ENCODE results near the gene TM9SF4.
"Not testable (repeated sequence)": the region's sequence is repeated elsewhere in the genome, so short reads cannot be mapped to it uniquely, and the experiment has no call there.

Gene TM9SF4

DNA sequence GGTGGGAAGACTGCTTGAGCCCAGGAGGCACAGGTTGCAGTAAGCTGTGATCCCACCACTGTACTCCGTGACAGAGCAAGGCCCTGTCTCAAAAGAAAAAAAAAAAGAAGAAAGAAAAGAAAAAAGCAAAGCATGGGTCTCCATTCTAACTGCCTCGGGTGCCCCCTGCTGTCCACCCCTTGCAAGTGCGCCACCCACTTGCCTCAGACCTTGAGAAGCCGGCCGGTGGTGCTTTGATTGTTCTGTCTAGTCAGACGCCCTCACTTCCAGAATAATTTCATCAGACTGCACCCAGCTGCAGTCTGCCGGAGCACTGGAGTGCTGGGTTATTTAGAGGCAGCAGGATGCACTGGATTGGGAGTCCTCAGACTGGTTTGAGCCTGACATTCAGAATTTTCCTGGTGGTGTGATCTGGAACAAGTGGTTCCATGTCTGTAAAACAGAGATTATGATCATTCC lies 17.6 kb upstream of the TM9SF4 start:
- DNase-seq: peak; percentile 56 to 68

DNA sequence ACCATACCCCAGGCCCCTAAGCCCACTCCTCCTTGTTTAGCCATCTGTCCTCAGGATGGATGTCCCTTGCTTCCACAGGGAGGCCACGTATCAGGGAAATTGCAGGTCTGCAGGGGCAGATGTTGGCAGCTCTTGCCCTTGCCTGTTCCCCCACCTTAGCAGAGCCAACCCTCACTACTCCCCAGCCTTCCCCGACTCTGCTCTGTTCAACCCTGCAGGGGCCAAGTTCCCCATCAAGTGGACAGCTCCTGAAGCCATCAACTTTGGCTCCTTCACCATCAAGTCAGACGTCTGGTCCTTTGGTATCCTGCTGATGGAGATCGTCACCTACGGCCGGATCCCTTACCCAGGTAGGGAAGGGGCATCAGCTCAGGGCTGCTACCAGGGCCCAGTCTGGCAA lies 10.7 kb upstream of the TM9SF4 start:
- DNase-seq: no peak

DNA sequence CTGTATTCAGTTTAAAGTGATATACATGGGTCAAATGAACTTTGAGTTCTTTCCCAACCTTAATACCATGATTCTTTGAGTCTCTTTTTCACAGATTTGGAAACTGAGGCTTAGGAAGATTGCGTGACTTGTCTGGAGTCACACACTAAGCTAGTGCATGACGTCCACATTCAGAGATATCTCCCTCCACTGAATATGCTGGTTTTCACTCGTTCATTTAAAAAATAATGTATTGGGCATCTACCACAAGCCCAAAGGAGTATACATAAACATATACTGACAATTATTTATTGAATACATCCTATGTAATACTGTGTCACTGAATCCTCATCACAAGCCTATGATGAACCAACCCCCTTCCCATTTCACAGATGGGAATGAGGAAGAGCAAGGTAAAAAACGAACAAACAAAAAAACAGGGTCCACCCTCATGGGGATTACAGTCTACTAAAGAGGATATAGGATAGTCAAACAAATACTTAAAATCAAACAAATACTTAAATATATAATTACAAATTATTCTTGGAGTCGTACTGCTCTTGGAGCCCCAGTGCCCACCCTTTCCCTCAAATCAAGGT lies 611 bp upstream of the TM9SF4 start:
- no peak for DNase-seq

DNA sequence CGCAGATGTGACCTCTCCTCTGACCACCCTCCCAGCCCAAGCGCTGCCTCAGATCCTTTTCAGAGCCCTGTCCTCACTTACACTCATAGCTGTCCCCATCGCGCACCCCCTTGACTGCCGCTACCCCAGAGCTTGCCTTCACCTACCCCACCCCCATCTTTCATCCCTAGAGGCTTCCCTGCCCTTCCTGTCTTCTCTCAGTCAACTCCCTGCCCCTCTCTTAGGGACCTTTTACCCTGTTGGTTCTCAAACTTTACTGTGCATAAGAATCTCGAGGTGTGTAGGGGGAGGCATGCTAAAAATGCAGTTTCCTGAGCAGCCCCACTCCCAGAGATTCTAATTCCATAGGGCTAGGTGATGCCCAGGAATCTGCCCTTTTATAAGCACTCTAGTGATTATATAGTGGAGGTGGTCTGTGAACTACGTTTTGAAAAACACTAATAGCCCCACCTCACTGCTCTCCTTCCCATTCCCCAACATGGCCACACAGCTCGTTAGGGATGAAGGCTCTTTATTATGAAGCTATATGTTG lies 725 bp downstream of the TM9SF4 start:
- no peak for DNase-seq

DNA sequence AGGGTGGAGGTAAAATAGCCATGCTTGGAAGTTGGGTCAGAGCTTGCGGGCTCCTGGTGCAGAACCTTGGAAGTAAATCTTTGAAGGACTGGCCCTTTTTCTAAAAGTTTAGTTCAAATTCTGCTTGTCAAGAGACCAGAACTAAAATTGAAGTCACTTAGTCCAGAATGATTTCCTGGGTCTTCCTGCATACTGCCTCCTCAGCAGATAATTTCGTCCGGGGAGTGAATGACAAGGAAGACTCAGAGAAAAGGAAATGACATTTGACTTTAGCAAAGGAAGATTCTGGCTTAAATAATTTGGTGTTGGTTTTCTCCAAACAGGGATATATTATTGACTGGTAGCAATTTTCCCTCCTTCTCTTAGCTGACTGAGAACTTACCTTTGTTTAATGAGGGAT lies 1.2 kb downstream of the TM9SF4 start:
- no peak for DNase-seq

DNA sequence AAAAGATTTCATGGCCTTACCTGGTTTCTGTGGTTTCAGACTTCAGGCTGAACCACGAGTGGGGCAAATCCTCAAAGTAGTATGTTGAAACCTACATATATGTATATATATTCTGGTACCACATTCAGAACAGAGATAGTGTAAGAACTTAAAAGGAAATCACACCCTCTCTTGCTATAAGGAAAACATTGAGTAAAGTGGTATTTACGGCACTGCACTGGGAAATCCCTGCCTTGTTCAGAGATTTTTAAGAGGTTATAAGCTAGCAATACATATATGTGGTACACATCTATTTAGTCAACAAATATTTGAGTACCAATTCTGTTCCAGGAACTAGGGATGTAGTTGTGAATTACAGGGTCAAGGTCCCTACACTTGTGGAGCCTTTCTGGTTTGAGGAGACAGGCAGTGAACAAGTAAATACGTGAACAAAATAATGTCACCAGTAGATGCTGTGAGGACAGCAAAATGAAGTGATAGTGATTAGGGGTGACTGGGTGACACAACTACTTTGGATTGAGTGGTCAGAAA lies 1.7 kb downstream of the TM9SF4 start:
- DNase-seq: no peak

DNA sequence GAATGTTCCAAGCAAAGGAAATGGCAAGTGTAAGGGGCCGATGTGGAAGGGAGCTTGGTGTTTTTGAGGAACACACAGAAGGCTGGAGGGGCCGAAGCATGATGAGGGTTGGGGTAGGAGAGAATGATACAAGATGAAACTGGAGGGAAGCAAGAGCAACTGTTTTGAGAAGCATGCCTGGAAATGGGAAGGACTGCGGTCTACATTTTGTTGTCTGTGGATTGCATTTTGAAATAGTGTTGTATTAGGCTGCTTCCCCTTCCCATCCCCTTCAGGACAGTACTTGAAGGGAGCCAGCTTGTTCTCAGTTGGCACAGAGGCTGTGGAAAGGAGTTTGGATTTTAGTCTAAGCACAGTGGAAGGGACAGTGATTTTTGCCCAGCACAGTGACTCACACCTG lies 2.2 kb downstream of the TM9SF4 start:
- peak; percentile 27 to 31 for DNase-seq

DNA sequence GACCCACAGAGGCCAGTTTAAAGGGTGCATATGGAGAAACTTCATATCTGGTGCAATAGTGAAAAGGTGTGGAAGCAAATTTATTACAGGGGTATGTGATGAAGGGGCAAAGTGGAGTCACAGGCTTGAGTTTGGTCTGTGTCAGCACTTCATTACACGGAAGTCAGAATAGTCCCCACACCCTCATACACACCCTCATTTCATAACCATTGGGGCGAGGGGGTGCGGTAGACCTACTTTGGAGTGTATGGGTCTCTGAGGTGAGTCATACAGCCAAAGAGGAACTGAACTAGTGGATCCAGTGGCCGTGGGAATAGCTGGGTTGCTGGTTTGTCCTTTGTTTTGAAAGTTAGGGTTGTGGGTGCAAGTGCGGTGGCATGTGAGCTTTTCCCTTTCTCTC lies 3.3 kb downstream of the TM9SF4 start:
- peak; percentile 92 to 95 for DNase-seq

DNA sequence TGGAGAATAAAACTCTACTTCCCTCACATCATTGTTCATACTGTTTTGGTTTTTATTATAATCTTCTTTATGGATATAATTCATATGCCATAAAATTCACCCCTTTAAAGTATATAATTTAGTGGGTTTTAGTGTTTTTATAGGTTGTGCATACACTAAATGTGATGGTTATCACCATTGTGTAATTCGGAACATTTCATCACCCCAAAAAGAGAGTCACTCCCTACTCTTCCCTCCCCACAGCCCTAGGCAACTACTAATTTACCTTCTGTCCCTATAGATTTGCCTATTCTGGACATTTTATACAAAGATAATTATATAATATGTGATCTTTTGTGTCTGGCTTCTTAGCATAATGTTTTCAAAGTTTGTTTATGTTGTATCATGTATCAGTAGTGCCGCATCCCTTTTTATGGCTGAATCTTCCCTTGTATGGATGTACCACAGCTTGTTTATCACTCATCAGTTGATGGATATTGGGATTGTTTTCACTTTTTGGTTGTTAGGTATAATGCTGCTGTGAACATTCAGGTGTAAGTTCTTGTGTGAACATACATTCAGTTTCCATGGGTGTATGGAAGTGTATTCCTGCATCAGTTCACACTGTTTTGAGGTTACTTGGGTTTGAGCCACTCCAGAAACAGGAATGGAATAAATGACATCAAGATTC lies 4.2 kb downstream of the TM9SF4 start:
- DNase-seq: peak in 1 of 2 experiments; percentile 4

DNA sequence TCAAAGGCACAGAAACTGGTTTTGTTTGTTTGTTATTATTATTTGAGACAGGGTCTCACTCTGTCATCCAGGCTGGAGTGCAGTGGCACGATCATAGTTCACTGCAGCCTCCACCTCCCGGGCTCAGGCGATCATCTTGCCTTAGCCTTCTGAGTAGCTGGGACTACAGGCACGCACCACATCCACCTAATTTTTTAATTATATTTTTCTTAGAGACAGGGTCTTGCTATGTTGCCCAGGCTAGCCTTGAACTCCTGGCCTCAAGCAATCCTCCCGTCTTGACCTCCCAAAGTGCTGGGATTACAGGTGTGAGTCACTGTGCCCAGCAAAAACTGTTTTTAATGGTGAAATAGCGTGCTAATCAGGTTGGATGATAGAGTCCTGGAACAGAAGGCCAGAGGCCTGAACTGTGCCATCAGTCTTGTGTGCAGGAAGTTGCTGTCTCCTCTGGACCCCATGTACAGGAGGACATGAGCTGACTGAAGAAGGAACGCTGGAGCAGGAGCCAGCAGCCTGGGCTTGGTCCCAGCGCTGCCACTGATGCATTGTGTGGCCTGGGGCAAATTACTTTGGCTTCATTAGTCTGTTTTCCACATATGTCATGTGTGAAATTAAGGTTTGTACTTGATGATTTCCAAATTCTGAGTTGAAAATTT lies 4.9 kb downstream of the TM9SF4 start:
- no peak for DNase-seq

DNA sequence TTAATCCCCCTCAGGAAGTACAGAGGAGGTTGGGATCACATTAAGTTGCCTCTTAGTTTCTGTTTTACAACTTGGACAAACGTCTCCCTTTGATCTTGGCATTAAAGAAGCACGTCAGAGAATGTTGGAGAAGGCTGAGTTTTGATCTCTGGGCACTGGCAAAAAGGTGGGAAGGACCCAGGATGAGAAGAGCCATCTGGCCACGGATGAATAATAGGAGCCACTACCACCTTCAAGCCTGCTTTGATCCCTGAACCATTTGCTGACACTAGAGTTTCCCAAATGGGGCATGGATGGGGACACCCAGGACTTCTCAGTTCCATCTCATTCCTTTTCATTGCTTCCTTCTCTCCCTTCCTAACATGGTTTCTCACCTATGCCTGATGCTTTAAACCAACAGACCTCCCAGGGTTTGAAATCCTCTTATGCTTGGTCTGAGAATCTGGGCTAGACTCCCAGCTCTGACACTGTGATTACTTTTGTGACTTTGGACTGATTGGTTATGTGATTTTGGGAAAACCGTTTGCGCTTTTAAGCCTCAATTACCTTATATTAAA lies 5.8 kb downstream of the TM9SF4 start:
- no peak for DNase-seq

DNA sequence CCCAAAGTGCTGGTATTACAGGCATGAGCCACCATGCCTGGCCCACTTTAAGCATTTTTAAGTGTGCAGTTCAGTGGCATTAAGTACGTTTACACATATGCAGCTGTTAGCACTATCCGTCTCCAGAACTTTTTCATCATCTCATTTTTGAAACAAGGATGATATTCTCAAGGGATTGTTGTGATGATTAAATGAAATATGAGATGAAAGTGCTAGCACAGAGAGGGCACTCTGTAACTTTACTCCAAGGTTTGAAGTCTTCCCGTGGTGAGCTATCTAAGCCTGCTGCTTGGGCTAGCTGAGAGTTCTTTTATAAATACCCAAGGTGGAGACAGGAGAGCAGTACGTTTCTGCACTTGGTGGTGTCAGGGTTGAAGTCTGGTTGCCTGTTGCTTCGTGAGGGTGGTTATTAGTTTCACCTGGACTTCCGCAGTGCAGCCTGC lies 6.6 kb downstream of the TM9SF4 start:
- no peak for DNase-seq

DNA sequence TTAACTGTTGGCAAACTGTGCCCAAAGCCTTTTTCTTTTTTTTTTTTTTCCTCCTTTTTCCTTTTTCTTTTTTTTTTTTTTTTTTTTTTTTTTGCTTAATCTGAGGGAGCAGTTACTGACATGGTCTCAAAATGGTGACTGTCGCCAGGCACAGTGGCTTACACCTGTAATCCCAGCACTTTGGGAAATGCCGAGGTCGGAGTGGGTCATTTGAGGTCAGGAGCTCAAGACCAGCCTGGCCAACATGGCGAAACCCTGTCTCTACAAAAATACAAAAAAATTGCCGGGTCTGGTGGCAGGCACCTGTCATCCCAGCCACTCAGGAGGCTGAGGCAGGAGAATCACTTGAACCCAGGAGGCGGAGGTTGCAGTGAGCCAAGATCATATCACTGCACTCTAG lies 7.3 kb downstream of the TM9SF4 start:
- DNase-seq: not testable (repeated sequence)

DNA sequence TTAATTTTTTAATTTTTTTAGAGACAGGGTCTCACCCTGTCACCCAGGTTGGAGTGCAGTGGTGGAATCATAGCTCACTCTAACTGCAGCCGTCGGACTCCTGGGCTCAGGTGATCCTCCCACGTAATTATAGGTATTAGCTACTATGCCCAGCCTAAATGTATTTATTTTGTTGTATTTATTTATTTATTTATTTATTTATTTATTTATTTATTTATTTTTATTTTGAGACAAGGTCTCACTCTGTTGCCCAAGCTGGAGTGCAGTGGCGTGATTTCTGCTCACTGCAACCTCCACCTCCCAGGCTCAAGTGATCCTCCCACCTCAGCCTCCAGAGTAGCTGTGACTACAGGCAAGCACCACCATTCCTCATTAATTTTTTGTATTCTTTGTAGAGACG lies 8.9 kb downstream of the TM9SF4 start:
- not testable (repeated sequence) for DNase-seq

DNA sequence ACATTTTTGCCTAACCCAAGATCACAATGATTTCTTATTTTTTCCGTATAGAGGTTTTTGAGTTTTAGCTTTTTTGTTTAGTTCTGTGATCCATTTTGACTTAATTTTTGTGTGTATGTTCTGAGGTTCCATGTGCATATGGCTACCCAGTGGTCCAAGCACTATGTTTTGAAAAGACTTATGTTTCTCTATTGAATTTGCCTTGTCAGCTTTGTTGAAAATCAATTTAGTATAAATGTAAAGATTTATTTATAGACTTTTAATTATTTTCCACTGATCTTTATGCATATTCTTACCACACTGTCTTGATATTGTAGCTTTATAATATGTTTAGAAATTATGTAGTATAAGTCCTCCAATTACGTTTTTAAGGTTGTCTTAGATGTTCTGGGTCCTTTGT lies 10.2 kb downstream of the TM9SF4 start:
- no peak for DNase-seq

DNA sequence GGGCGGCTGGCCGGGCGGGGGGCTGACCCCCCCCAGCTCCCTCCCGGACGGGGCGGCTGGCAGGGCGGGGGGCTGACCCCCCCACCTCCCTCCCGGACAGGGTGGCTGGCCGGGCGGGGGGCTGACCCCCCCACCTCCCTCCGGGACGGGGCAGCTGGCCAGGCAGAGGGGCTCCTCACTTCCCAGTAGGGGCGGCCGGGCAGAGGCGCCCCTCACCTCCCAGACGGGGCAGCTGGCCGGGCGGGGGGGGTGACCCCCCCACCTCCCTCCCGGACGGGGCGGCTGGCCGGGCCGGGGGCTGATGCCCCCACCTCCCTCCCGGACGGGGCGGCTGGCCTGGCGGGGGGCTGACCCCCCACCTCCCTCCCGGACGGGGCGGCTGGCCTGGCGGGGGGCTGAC lies 12.4 kb downstream of the TM9SF4 start:
- not testable (repeated sequence) for DNase-seq

DNA sequence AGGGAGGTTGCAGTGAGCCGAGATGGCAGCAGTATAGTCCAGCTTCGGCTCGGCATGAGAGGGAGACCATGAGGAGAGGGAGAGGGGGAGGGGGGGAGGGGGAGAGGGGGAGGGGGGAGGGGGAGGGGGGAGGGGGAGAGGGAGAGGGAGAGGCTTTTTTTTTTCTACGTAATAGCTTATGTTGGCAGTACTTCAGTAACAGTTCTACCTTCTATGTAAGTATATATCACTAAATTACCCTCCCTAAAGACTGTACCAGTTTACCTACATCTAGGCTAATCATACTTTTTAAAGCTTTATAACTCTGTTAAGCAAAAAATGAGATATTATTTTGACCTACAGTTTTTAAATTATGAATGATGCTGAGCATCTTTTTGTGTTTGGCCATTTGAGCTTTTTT lies 13.6 kb downstream of the TM9SF4 start:
- no peak for DNase-seq

DNA sequence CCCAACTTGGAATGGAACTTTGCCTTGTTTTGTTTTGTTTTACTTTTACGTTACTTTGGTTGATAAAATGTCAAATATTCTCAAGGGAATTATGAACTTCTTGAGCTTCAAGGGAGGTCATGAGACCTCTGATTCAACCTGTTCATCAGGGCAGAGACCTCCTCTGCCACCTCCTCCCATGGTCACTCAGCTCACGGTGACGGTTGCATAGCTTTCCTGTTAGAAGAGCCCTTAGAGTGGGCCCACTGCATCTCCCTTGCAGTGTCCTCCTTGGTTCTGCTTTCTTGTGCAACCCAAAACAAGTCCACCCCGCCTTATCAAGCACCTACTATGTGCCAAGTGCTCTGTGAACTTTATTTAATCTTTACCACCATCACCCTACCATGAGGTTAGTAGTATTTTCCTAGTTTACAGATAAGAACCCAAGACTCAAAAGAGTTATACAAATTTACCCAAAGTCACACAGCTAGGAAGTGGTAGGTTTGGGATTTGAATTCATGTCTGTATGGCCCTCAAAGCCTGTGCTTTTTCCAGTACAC lies 15.5 kb downstream of the TM9SF4 start:
- no peak for DNase-seq

DNA sequence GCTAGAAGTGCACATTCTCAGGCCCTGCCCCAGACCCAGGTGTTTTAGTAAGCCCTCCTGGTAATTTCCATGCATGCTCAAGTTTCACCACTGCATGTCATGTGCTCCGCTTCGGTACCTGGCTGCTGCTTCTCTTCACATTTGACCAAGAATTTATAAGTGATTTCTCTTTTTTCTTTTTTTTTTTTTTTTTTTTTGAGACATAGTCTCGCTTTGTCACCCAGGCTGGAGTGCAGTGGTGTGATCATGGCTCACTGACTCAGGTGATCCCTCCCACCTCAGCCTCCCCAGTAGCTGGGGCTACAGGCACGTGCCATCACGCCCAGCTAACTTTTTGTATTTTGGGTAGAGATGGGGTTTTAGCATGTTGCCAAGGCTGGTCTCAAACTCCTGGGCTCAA lies 16.0 kb downstream of the TM9SF4 start:
- DNase-seq: no peak

DNA sequence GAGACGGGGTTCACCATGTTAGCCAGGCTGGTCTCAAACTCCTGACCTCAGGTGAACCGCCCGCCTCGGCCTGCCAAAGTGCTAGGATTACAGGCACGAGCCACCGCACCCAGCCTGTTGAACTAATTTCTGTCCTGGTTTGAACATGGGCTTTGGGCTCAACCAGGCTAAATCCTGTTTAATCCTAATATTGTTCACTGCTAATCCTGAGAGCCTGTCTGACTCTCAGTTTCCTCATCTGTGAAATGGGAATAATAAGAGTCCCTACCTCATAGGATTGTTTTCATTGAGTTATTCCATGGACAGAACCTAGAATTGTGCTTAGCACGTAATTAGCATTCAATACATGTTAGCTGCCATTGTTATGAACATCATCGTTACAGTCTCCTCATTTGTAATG lies 17.4 kb downstream of the TM9SF4 start:
- DNase-seq: no peak

DNA sequence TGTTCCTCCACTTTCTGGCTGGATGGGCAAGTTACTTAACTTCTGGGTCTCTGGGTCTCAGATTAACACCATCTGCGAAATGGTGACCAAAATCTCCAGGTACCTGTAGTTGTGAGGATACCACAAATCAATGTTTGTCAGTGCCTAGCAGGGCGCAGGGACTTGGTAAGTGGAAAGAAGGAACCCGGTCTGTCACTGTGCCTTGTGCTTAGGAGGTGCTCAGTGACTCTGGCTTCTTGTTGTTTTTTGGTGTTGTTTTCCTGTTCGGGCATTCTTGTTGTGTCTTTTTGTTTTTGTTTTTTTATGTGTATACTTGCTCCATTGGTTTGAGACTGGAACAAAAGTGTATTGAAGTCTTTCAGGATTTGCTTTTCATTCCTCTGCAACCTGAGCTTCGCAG lies 17.8 kb downstream of the TM9SF4 start:
- no peak for DNase-seq

DNA sequence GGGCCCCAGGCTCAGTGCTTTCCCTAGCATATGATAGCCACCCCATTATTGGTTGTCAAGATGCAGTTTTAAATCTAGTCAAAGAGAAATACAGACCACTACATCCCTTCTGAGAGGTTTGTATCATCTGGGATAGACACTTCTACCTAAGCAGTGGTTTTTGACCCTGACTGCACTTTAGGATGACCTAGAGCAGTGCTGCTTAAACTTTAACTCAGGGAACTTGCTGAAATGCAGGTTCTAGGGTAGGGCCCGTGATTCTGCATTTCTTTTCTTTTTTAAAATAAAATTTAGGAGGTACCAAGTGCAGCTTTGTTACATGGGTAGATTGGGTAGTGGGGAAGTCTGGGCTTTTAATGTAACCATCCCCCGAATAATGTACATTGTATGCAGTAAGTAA lies 18.7 kb downstream of the TM9SF4 start:
- DNase-seq: no peak

DNA sequence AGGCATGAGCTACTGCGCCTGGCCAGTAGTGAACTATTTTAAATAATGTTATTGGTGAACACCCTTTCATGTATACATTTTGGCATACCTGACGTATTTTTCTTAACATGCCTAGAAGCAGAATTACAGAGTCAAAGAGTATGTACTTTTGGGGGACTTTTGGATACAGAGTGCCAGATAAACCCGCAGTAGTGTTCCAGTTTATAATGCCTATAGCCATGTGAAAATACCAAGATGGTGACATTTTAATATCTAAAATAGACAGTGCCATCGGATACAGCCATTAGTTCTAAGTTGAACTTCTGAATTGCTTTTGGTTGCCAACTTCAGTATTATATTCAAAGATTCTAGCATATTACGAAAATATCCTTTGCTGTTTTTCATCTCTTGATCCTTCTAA lies 20.3 kb downstream of the TM9SF4 start:
- DNase-seq: no peak
